ENCODE results near the gene SFXN3.

Gene SFXN3

DNA sequence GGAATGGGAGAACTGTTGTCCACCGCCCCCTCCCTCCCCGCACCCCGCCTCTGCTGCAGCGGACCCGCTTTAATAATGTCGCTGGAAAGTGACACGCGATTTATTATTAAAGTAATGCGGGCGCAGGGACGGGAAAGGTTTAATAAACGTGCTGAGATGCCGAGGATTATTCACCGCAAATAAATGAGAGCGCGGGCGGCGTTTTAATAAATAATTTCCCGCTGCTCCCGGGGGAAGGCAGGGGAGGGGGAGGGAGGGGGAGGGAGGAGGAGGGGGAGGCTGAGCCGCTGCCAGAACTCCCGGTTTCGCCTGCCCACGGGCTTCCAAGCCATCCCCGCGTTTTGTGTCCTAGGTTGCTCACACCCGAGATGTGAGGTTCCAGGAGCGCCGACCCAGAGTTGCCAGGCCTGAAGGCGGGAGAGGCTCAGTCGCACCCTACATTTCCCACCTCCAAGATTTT is 35.9 kb downstream of the SFXN3 start:
- H3K4me3 ChIP-seq (ENCODE audit: low read length), result peak overlapping the region; percentile 54; the same call in 1 of the 2 replicates
- TF ChIP-seq ZNF274 (IDR thresholded peaks at IDR 0.05; ENCODE audit: low read depth, low read length), result no peak

DNA sequence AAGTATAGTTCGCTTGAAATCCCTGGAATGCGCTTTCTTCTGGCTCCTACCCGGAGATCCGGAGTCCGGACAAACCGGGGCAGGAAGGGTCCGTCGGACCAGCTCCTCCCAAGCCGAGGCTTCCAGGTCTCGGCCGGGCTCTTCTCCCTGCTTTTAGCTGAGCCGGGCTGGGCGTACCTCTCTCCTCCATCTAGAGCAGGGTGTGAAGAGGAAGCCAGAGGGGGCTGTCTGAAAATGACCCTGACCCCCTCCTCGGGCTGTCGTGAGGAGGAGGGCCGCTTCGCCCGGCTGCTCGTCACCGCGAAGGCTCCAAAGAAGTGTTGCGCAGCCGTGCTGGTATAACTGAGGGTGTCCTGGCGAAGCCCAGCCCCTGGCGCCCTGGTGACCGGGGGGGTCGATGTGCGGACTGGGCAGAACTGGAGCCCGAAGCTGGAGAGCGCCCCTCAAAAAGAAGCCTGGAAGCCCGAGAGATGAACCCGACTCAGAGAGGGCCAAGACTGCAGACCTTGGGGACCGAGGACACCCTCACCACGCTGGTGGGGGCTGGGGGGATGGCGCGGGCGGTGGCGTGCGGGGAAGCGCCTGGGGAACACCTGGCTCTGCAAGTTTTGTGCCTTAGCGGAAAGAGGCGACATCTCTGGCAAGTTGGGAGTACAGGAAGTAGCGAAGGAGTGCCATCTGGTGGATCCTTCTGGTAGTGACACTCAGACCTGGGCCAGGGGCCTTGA is 36.5 kb downstream of the SFXN3 start:
- TF ChIP-seq ZNF274 (IDR thresholded peaks at IDR 0.05; ENCODE audit: low read depth, low read length), result no peak
- H3K4me3 ChIP-seq (ENCODE audit: low read length), result peak overlapping the region; percentile 54; the same call in 1 of the 2 replicates

DNA sequence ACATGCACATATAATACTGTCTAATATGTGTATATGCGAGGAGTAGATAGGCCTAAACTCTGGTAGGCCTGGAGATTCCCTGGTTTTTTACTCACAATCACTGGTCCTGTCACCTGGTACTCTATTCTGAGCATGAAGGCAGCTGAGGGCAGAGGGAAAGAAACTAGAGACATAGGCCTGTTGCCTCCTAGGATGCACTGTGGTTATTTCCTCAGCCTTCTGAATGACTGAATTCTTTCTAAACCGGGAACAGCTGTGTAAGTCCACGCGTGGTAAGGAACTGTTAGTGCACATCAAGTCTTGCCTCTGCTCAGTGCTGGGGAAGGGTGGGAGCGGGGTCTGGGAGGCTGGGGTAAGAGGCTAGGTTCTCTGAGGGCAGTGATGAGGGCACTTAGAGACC is 38.4 kb downstream of the SFXN3 start:
- no peak overlapping the region for H3K4me3 ChIP-seq (ENCODE audit: low read length)
- no peak for TF ChIP-seq ZNF274 (IDR thresholded peaks at IDR 0.05; ENCODE audit: low read depth, low read length)

DNA sequence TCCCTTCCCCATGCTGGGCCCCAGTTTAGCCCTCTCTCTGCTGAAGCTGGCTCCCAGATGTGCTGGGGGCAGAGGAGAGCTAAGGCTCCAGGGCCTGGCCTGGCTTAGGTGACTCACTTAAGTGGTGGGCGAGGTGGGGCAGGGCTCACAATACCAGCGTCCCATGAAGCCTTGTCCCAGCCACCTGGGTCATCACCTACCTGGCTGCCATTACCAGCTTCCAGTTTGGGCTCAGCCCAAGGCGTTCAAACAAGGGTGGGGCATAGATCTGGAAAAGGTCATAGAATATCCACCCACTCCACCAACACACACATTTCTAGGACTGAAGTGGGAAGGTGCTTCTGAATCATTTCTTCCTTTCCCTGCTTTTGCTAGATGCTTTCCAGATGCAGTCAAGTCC is 39.1 kb downstream of the SFXN3 start:
- TF ChIP-seq ZNF274 (IDR thresholded peaks at IDR 0.05; ENCODE audit: low read depth, low read length), result no peak
- H3K4me3 ChIP-seq (ENCODE audit: low read length), result no peak overlapping the region

DNA sequence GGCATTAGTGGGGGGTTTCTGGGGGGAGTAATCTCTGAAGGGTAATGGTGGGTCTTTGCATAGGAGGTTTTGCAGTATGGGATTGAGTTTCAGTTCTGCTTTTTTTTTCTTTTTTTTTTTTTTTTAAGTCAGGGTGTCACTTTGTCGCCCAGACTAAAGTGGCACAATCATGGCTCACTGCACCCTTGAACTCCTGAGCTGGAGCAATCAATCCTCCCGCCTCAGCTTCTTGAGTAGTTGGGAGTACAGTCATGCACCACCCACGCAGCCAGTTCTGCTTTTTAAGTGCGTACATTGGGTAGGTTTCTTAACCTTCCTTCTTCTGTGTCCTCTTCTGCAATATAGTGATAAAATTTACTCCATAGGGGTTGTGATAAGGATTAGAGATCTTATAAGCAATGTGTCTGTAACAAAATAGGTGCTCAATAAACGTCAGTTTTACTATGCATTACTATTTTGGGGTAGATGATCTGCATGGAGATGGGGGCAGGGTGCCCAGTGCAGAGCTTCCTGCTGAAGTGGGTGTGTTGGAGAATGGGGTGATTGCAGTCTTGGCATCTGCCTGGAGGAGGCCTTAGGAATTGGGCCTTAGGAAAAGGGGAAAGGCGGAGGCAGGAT is 40.3 kb downstream of the SFXN3 start:
- H3K4me3 ChIP-seq (ENCODE audit: low read length), result no peak overlapping the region
- no peak for TF ChIP-seq ZNF274 (IDR thresholded peaks at IDR 0.05; ENCODE audit: low read depth, low read length)

DNA sequence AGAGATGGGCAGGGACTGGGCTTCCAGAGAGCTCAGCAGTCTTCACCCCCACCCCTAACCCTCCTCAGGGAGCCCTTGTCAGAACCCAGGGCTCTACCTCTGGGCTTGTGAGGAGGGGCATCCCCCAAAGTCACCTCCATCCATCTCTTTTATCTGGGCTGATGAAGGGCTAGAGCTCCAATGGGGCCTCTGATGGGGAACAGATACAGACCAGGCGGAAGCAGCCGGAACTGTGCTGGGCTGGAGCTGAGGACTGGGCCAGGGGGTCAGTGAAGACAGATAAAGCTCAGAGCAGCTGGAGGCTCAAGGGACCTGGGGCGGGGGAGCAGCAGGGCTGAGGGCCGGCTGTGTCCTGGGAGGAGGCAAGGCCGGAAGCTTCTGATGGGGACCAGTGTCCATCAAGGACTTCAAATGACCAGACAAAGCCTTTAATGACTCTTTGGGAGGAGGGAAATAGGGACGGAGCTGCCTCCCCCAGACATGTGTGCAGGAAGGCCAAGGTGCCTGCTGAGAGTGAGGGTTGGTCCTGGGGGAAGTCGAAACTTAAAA is 40.9 kb downstream of the SFXN3 start:
- TF ChIP-seq ZNF274 (IDR thresholded peaks at IDR 0.05; ENCODE audit: low read depth, low read length), result no peak
- no peak overlapping the region for H3K4me3 ChIP-seq (ENCODE audit: low read length)

DNA sequence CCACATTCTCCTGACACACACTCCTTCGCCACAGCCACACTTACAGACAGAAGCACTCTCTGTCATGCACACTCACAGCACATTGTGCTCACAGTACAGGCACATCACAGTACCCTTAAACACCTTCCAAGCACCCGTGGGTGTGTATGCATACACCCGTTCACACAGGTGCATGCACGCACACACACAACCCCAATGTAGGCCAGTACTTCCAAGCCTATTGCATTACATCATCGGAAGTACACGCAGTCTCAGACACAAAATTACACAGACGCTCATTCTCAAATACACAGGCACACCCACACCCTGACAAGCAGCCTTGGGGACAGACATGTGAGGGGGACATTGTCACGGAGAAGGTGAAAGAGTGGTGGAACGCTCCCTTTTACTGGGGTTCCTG is 41.9 kb downstream of the SFXN3 start:
- H3K4me3 ChIP-seq (ENCODE audit: low read length), result no peak overlapping the region
- TF ChIP-seq ZNF274 (IDR thresholded peaks at IDR 0.05; ENCODE audit: low read depth, low read length), result no peak

DNA sequence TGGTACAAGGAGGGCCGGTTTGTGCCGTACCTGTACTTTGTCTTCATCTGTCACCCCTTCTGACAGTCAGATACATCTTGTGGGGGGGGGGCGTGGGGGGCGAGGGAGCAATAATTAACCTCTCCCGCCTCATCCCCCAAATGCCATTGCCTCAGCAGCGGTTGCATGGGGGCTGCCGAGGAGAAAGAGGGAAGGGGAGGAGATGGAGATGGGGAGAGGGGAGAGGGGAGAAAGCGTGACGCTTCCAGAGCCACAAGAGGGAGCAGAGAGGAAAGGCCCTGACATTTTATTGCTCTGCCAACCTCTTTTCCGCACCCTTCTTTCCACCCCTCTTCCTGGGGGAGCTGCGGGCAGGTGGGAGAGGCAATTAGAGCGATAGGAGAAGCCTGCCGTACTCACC is 42.6 kb downstream of the SFXN3 start:
- no peak overlapping the region for H3K4me3 ChIP-seq (ENCODE audit: low read length)

DNA sequence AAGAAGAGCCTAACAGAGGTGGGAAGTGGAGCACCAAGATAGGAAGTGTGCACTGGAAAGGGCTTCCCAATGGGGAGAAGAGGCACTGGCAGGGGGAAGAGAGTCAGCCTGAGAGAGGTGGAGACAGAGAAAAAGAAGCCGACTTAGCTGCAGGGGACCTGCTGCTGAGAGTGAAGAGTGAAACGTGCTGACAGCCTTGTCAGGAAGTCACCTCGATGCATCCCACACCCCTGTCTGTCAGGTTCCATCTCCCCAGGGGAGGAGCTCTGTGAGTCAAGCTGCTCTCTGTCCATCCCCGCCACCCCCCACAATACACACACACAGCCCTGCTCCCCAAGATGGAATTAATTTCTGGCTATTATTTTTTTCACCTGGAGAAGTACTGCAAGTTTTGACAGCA is 44.7 kb downstream of the SFXN3 start:
- no peak for TF ChIP-seq ZNF274 (IDR thresholded peaks at IDR 0.05; ENCODE audit: low read depth, low read length)
- H3K4me3 ChIP-seq (ENCODE audit: low read length), result no peak overlapping the region

More for the DNA sequence above, 42.6 kb downstream of the SFXN3 start:
- TF ChIP-seq ZNF274 (IDR thresholded peaks at IDR 0.05; ENCODE audit: low read depth, low read length), result no peak

DNA sequence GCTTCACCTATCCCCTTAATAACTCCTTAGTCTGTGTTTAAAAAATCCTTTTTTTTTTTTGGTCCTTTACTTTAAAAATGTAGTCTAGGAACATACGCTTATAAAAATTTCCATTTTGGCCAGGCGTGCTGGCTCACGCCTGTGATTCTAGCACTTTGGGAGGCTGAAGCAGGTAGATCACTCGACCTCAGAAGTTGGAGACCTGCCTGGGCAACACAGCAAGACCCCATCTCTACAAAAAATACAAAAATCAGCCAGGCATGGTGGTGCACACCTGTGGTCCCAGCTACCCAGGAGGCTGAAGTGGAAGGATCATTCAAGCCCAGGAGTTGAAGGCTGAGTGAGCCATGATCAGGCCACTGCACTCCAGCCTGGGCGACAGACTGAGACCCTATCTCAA is 45.6 kb downstream of the SFXN3 start:
- H3K4me3 ChIP-seq (ENCODE audit: low read length), result no peak overlapping the region
- TF ChIP-seq ZNF274 (IDR thresholded peaks at IDR 0.05; ENCODE audit: low read depth, low read length), result no peak

DNA sequence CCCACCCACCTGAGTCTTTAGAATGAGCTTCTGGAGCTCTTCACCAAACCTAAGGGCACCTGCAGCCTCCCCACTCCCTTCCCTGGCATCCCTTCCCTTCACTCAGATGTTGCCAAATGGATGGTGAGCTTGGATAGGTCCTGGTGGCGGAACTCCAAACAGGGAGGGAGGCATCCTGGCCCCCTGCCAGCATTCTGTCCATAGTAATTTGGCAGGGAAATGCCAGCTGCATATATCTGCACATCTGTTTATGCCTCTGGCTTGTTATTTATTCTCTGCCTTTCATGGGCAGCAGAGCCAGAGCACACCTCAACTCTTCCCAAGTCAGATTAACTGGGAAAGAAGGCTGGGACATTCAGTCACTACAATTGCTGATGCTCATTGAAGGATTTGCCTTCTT is 48.8 kb downstream of the SFXN3 start:
- H3K4me3 ChIP-seq (ENCODE audit: low read length), result no peak overlapping the region
- no peak for TF ChIP-seq ZNF274 (IDR thresholded peaks at IDR 0.05; ENCODE audit: low read depth, low read length)

DNA sequence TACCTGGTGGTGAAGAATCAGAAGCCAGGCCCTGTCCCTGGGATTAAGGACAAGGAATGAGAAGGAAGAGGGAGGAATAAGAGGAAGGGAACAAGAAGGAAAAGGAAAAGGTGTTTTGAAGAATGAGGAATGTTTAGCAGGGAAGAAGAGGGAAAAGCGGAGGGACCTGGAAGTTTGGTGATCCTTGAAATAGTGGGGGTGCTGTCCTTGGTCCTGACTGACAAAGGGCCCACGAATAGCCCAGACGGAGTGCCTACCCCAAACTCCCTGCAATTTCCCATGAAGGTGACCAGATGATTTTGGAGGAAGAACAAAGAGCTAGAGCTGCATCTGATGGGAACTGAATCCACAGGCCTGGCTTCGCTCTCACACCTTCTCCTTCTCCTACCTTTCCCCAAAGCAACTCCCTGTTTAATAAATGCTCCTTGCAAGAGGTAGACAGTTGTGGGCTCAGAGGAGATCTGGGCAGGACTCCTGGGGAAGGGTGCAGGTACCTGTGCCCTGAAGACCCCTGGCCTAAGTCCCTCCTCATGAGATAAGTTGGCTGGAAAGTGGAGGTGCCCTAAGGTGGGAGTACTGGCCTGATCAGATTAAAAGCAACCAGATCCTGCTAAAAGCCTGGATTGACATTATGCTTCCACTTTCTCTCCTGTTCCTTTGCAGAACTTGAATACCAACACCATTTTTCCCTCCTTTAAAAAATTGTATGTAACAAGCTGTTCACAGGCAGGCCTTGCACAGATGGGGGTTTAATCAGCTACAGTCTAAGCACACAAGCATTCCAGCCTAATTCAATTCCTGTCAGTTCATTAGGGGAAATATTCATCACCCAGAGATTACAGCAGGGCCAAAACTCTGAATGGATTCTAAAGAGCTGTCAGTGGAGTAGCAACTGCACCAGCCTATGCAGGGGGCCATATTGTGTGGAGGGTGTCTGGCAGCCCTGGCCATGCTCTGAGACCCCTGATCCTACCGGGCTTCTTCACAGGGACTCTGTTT is 50.2 kb downstream of the SFXN3 start:
- H3K4me3 ChIP-seq (ENCODE audit: low read length), result no peak overlapping the region
- TF ChIP-seq ZNF274 (IDR thresholded peaks at IDR 0.05; ENCODE audit: low read depth, low read length), result no peak

DNA sequence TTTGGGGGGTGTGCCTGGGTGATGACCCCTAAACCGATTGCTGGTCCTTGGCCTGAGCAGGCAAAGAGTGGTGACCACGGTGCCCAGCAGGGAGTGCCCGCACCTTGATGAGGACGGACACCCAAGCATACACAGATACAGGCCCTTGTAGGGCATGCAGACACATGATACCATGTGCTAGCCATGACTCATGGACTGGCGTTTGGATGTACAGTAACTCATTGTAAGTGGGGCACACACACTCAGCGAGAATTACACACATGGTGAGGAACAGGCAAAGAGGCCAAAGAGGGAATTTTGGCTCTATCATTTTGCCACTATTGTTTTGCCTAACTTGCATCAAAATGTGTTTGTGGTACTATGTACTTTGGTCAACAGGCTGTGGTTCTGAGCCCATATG is 54.8 kb downstream of the SFXN3 start:
- no peak overlapping the region for H3K4me3 ChIP-seq (ENCODE audit: low read length)
- no peak for TF ChIP-seq ZNF274 (IDR thresholded peaks at IDR 0.05; ENCODE audit: low read depth, low read length)

DNA sequence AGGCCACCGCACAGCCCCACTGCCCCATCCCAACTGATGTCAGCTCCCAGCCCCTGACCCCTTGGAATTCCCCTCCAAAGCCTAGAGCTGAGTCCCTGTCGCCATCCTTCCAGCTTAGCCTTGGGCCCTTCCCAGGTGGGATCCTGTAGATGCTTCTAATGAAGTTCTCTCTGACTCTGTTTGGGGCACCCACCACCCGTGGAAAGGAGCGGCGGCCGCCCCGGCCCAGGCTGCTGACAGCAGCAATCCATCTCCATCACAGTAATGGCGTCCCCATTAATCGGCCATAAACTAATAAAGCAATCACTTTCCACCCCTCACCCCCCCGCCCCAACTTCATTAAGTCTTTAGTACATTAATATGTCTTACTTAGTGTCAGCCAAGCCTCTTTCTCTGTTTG is 56.3 kb downstream of the SFXN3 start:
- no peak for TF ChIP-seq ZNF274 (IDR thresholded peaks at IDR 0.05; ENCODE audit: low read depth, low read length)
- H3K4me3 ChIP-seq (ENCODE audit: low read length), result no peak overlapping the region
